Right lobe of liver (tissue), 4 donors: ENCODE data around the gene PRKCQ.

Experiments
- CTCF ChIP-seq, 4 donors: fragments of 200-600 bp in 3 of 4; fragments of 450-650 bp in 1 of 4; IDR thresholded peaks; one replicate each; pipeline versions ENCODE4 v1.5.1 to v1.8.0; 2016 to 2022; ENCODE audit warnings: antibody characterized with exemption in 4 of 4, mild to moderate bottlenecking in 2 of 4
- POLR2A ChIP-seq: fragments of 450-650 bp; IDR thresholded peaks from one replicate; pipeline ENCODE4 v1.6.1; 2017; ENCODE audit warnings: antibody characterized with exemption, mild to moderate bottlenecking
- donor health status: DM: no; HTN: no; CAD: no.
- donor health status: DM: no; HTN: no; CAD: no.
- donor health status: DM: no; HTN: yes; CAD: no.

- no peak for TF ChIP-seq CTCF (IDR thresholded peaks at IDR 0.05)
- no peak for TF ChIP-seq POLR2A
Measured at GRCh38 chr10:6562221-6562620, 17.9 kb downstream of the PRKCQ start.
